ENCODE measurements around the gene DAG1. TPM values are rescaled to one million over a fixed set of nuclear protein-coding genes. Genes with fewer than 3 reads are reported as not detected.
A peak's percentile ranks its signal among the peaks of the same experiment; 100 is the strongest.

DAG1 gene
- total RNA-seq, 1 experiment from 2014 or later, result 177 TPM

DNA sequence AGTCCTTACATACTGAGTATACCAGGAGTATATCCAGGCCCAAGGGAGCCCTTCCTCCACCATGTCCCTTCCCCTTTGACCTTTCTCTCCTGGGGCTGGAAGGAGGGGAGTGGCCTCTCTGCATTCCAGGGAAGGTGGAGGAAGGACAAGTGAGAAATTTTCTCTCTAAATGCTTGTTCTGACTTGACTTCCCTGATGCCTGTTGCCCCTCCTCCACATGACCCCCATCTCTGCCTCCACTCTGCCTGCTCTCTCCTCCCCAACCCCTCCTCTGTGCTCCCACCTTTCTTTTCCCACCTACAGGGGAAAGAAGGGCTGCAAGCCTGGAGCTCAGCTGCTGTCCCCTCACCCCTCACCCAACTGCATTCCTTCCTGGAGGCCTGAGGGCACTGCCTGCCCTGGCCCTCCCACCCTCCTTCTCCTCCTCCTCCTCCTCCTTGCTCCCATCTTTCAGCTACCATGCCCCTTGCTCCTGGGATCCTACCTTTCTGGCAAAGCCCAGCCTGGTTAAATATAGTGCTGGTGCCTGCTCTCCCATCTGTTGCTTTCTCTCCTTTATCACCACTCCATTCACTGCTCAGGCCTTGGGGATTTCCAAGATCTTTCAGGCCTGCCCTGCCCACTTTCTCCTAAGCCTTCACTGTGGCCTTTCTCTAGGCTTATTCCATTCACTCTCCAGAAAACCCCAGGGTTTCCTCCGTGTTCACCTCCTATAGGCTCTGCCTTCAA, 8.5 kb upstream of the DAG1 start:
- peaks cover 70% of the 10 kb centered on the region for H3K4me1 ChIP-seq
- DNase-seq, result peak; percentile 88 to 92
- intact Hi-C loops (cut with micrococcal nuclease; ENCODE audit: unreplicated experiment), result loop anchor here (1.0 kb wide), 2 partner anchors 8 to 212 kb away; no protein-coding TSS in a partner anchor
- peaks cover 48% of the 10 kb centered on the region for H3K4me1 Mint-ChIP-seq (ENCODE audit: low read depth, unreplicated experiment)
- H3K9me3 ChIP-seq, result no peaks in the 10 kb centered on the region
- peak overlapping the region; percentile 91 for H3K27ac Mint-ChIP-seq (ENCODE audit: unreplicated experiment)
- no peaks in the 10 kb centered on the region for H3K27me3 Mint-ChIP-seq (ENCODE audit: insufficient read depth, unreplicated experiment)
- H3K36me3 Mint-ChIP-seq (ENCODE audit: insufficient read depth, unreplicated experiment), result peaks cover 12% of the 10 kb centered on the region
- CTCF ChIA-PET, result interaction anchor here (0.6 to 2.4 kb wide), 3 partner anchors 8 to 93 kb away, joined by 3 to 16 read pairs (median 11); partner anchors contain the start of genes BSN and DAG1
- H3K4me3 Mint-ChIP-seq (ENCODE audit: unreplicated experiment), result peak overlapping the region; percentile 52
- no peaks in the 10 kb centered on the region for H3K27me3 ChIP-seq (replicated peaks; ENCODE audit: control insufficient read depth, insufficient read depth, low read length)
- POLR2A ChIA-PET, result interaction anchor here (0.5 to 3.7 kb wide), 4 partner anchors 9 to 158 kb away, joined by 3 to 26 read pairs (median 4); partner anchors contain the start of gene DAG1
- no peak for TF ChIP-seq CTCF (IDR thresholded peaks at IDR 0.05; ENCODE audit: insufficient read depth in 1 of 2, low read depth in 1 of 2, low read length in 1 of 2, severe bottlenecking in 1 of 2, unreplicated experiment in 1 of 2)
- no peaks in the 10 kb centered on the region for H3K36me3 ChIP-seq (ENCODE audit: control insufficient read depth, insufficient read depth, low read length)
- no TSS peak for BruUV-seq (replicated peaks)
- H3K9me3 Mint-ChIP-seq (ENCODE audit: unreplicated experiment), result no peaks in the 10 kb centered on the region
- no peak overlapping the region for H3K4me3 ChIP-seq (ENCODE audit: low read depth, low read length)

DNA sequence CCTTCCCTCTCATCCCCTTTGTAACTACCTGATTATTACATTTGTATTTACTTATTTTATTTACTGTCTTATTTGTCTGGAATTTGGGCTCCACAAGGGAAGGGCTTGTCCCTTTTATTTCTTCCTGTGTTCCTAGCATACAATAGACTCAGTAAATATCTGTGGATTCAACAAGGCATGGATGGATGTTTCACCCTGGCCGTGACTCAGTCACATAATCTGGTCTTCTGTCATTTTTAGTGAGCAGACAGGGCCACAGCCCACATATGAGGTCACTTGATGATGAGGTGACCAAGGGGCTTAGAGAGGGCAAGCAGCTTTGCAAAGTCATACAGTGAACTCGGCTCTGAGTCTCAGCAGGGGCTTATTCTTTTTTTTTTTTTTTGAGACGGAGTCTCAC, 7.8 kb upstream of the DAG1 start:
- POLR2A ChIA-PET, result interaction anchor here (0.5 to 3.7 kb wide), 4 partner anchors 8 to 158 kb away, joined by 3 to 26 read pairs (median 4); partner anchors contain the start of gene DAG1
- Mint-ChIP-seq H3K27me3 (ENCODE audit: insufficient read depth, unreplicated experiment) (no peaks in the 10 kb centered on the region), H3K27ac (ENCODE audit: unreplicated experiment) (peak overlapping the region; percentile 91), H3K4me3 (ENCODE audit: unreplicated experiment) (peak overlapping the region; percentile 52), H3K36me3 (ENCODE audit: insufficient read depth, unreplicated experiment) (peaks cover 12% of the 10 kb centered on the region), H3K4me1 (ENCODE audit: low read depth, unreplicated experiment) (peaks cover 48% of the 10 kb centered on the region), H3K9me3 (ENCODE audit: unreplicated experiment) (no peaks in the 10 kb centered on the region)
- Histone ChIP-seq H3K9me3 (no peaks in the 10 kb centered on the region), H3K36me3 (ENCODE audit: control insufficient read depth, insufficient read depth, low read length) (no peaks in the 10 kb centered on the region), H3K4me3 (ENCODE audit: low read depth, low read length) (no peak overlapping the region), H3K4me1 (peaks cover 76% of the 10 kb centered on the region), H3K27me3 (replicated peaks; ENCODE audit: control insufficient read depth, insufficient read depth, low read length) (no peaks in the 10 kb centered on the region)
- TF ChIP-seq CTCF (IDR thresholded peaks at IDR 0.05; ENCODE audit: insufficient read depth in 1 of 2, low read depth in 1 of 2, low read length in 1 of 2, severe bottlenecking in 1 of 2, unreplicated experiment in 1 of 2), result no peak
- intact Hi-C loops (cut with micrococcal nuclease; ENCODE audit: unreplicated experiment), result no loop called here
- CTCF ChIA-PET, result interaction anchor here (0.6 to 2.4 kb wide), 3 partner anchors 7 to 92 kb away, joined by 3 to 16 read pairs (median 11); partner anchors contain the start of genes BSN and DAG1
- no TSS peak for BruUV-seq (replicated peaks)
- DNase-seq, result no peak

GRCh38 chr3:49465270-49466034, 4.6 kb upstream of the DAG1 start:
- H3K9me3 Mint-ChIP-seq (ENCODE audit: unreplicated experiment), result no peaks in the 10 kb centered on the region
- POLR2A ChIA-PET, result interaction anchor here (0.7 kb wide), 1 partner anchor 109 kb away, joined by 5 read pairs; no protein-coding TSS in a partner anchor
- Histone ChIP-seq H3K36me3 (ENCODE audit: control insufficient read depth, insufficient read depth, low read length) (no peaks in the 10 kb centered on the region), H3K27me3 (replicated peaks; ENCODE audit: control insufficient read depth, insufficient read depth, low read length) (no peaks in the 10 kb centered on the region), H3K4me1 (peaks cover 75% of the 10 kb centered on the region), H3K4me3 (ENCODE audit: low read depth, low read length) (no peak overlapping the region), H3K9me3 (no peaks in the 10 kb centered on the region)
- H3K4me1 Mint-ChIP-seq (ENCODE audit: low read depth, unreplicated experiment), result peaks cover 27% of the 10 kb centered on the region
- H3K27me3 Mint-ChIP-seq (ENCODE audit: insufficient read depth, unreplicated experiment), result no peaks in the 10 kb centered on the region
- peak; percentile 32 to 65 for DNase-seq
- BruUV-seq (replicated peaks), result no TSS peak
- CTCF ChIA-PET, result interaction anchor here (0.7 to 1.3 kb wide), 2 partner anchors 16 to 474 kb away, joined by 3 read pairs; no protein-coding TSS in a partner anchor
- peaks cover 21% of the 10 kb centered on the region for H3K36me3 Mint-ChIP-seq (ENCODE audit: insufficient read depth, unreplicated experiment)
- intact Hi-C loops (cut with micrococcal nuclease; ENCODE audit: unreplicated experiment), result no loop called here
- H3K4me3 Mint-ChIP-seq (ENCODE audit: unreplicated experiment), result no peak overlapping the region
- no peak for TF ChIP-seq CTCF (IDR thresholded peaks at IDR 0.05; ENCODE audit: insufficient read depth in 1 of 2, low read depth in 1 of 2, low read length in 1 of 2, severe bottlenecking in 1 of 2, unreplicated experiment in 1 of 2)
- peak overlapping the region; percentile 69 for H3K27ac Mint-ChIP-seq (ENCODE audit: unreplicated experiment)
